ENCODE measurements around the gene GPBAR1. TPM values are rescaled to one million over a fixed set of nuclear protein-coding genes. Genes with fewer than 3 reads are reported as not detected.
A peak's percentile ranks its signal among the peaks of the same experiment; 100 is the strongest.
"Not testable (repeated sequence)": the region's sequence is repeated elsewhere in the genome, so short reads cannot be mapped to it uniquely, and the experiment has no call there.

Gene GPBAR1
- total RNA-seq, 2 experiments from 2014 or later, result 0.97 TPM

DNA sequence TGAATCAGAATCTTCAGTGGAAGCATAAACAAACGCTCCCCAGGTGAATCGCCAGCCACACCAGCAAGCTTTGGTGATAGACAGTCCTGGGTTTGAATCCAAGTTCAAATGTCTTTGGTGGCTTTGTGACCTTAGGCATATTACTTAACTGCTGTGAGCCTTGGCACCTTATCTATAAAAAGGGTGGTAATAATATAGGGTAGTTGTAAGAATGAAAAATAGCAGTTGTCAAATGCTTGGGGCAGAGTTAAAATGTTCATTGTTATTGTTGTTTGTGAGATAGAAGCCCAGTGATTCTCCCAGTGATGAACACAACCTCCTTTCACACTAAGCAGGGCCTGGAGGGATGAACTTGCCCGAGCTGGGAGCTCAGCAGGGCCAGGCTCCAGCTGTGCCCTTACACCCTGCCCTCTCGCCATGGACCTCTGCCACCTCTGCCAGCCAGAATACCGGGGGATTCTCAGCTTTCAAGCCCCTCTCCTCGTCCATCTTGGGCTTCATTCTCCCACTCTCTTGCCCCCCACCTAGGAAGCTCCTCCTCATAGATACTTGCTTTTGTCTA lies 37.6 kb downstream of the GPBAR1 start:
- ChIA-PET POLR2A (interaction anchor here (1.0 kb wide), 1 partner anchor 11 kb away, joined by 5 read pairs; no protein-coding TSS in a partner anchor), CTCF (interaction anchor here (0.7 to 2.1 kb wide), 6 partner anchors 8 to 92 kb away, joined by 3 to 8 read pairs (median 4); partner anchors contain the start of genes AAMP, CATIP and PNKD)
- Mint-ChIP-seq H3K4me1 (ENCODE audit: low read depth) (peaks cover 18% of the 10 kb centered on the region), H3K4me3 (no peak overlapping the region), H3K27ac (peak overlapping the region; percentile 0), H3K27me3 (ENCODE audit: low read depth) (no peaks in the 10 kb centered on the region), H3K36me3 (ENCODE audit: low read depth) (no peaks in the 10 kb centered on the region), H3K9me3 (ENCODE audit: insufficient read depth) (no peaks in the 10 kb centered on the region)
- no peak for DNase-seq
- ATAC-seq, result no peak

- CTCF ChIA-PET, result interaction anchor here (0.9 to 2.1 kb wide), 4 partner anchors 10 to 91 kb away, joined by 3 to 8 read pairs (median 4); partner anchors contain the start of gene CATIP
- DNase-seq (no peak), ATAC-seq (no peak)
- no peak overlapping the region for H3K27ac Mint-ChIP-seq
- H3K4me3 Mint-ChIP-seq, result no peak overlapping the region
- H3K36me3 Mint-ChIP-seq (ENCODE audit: low read depth), result no peaks in the 10 kb centered on the region
- no peaks in the 10 kb centered on the region for H3K9me3 Mint-ChIP-seq (ENCODE audit: insufficient read depth)
- H3K27me3 Mint-ChIP-seq (ENCODE audit: low read depth), result no peaks in the 10 kb centered on the region
- peaks cover 7% of the 10 kb centered on the region for H3K4me1 Mint-ChIP-seq (ENCODE audit: low read depth)
- POLR2A ChIA-PET, result no interaction called here
These were observed 39.3 kb downstream of the GPBAR1 start for GRCh38 chr2:218300141-218300540.

- peak; percentile 95 for DNase-seq
- ChIA-PET CTCF (interaction anchor here (0.8 to 4.3 kb wide), 26 partner anchors 10 to 347 kb away, joined by 3 to 62 read pairs (median 4); partner anchors contain the start of genes AAMP, CATIP, PNKD and TMBIM1), POLR2A (interaction anchor here (1.0 to 1.5 kb wide), 2 partner anchors 31 to 95 kb away, joined by 4 to 7 read pairs; partner anchors contain the start of gene PNKD)
- H3K4me1 Mint-ChIP-seq (ENCODE audit: low read depth), result peaks cover 7% of the 10 kb centered on the region
- H3K4me3 Mint-ChIP-seq, result no peak overlapping the region
- ATAC-seq, result peak; percentile 88
- H3K27me3 Mint-ChIP-seq (ENCODE audit: low read depth), result no peaks in the 10 kb centered on the region
- peak overlapping the region; percentile 46 for H3K27ac Mint-ChIP-seq
- no peaks in the 10 kb centered on the region for H3K36me3 Mint-ChIP-seq (ENCODE audit: low read depth)
- H3K9me3 Mint-ChIP-seq (ENCODE audit: insufficient read depth), result no peaks in the 10 kb centered on the region
These were observed 40.5 kb downstream of the GPBAR1 start for GRCh38 chr2:218301176-218301819.

- ChIA-PET CTCF (interaction anchor here (0.6 to 4.3 kb wide), 2 partner anchors 14 to 52 kb away, joined by 3 to 62 read pairs; partner anchors contain the start of gene CATIP), POLR2A (no interaction called here)
- H3K9me3 Mint-ChIP-seq (ENCODE audit: insufficient read depth), result no peaks in the 10 kb centered on the region
- ATAC-seq, result no peak
- no peak overlapping the region for H3K27ac Mint-ChIP-seq
- peaks cover 16% of the 10 kb centered on the region for H3K4me1 Mint-ChIP-seq (ENCODE audit: low read depth)
- H3K4me3 Mint-ChIP-seq, result no peak overlapping the region
- no peaks in the 10 kb centered on the region for H3K36me3 Mint-ChIP-seq (ENCODE audit: low read depth)
- DNase-seq, result no peak
- H3K27me3 Mint-ChIP-seq (ENCODE audit: low read depth), result no peaks in the 10 kb centered on the region
These were observed 44.6 kb downstream of the GPBAR1 start for GRCh38 chr2:218305383-218305782.

DNA sequence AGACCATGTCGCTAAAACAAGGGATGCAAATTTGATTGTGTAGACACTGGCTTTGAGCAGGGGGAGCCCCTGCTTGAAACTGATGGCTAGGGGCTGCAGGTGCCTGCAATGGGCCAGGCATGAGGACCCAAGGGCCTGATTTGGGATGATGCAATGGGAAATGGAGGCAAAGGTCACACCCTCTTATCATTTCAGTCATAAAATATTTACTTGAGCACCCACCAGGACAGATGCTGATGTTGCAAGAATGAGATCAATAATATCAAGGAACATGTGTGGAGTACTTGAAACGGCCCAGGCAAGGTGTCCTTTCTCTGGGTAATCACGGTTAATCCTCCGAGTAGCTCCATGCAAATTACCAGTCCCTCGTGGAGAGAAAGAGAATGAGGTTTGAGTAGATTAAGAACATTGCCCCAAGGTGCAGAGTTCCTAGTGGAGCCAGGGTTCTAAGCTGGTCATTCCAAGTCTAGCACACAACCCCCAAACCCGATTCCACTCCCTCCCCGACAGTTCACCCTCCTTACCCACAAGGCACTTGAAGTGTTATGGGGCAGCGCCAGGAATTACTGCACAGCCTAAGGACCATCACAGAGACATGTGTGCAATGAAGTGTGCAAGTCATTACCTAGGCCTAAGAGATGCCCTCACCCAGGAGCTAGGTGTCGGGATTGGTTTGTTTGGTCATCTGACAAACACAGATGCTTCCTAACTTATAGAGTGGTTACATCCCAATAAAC lies 45.5 kb downstream of the GPBAR1 start:
- no peak overlapping the region for H3K4me3 Mint-ChIP-seq
- ChIA-PET CTCF (interaction anchor here (0.7 to 2.9 kb wide), 4 partner anchors 14 to 50 kb away, joined by 3 to 12 read pairs (median 4); partner anchors contain the start of genes CATIP, PNKD and TMBIM1), POLR2A (interaction anchor here (0.6 kb wide), 1 partner anchor 15 kb away, joined by 3 read pairs; no protein-coding TSS in a partner anchor)
- H3K4me1 Mint-ChIP-seq (ENCODE audit: low read depth), result peaks cover 13% of the 10 kb centered on the region
- no peak for DNase-seq
- H3K36me3 Mint-ChIP-seq (ENCODE audit: low read depth), result no peaks in the 10 kb centered on the region
- no peak overlapping the region for H3K27ac Mint-ChIP-seq
- no peak for ATAC-seq
- no peaks in the 10 kb centered on the region for H3K9me3 Mint-ChIP-seq (ENCODE audit: insufficient read depth)
- H3K27me3 Mint-ChIP-seq (ENCODE audit: low read depth), result no peaks in the 10 kb centered on the region

DNA sequence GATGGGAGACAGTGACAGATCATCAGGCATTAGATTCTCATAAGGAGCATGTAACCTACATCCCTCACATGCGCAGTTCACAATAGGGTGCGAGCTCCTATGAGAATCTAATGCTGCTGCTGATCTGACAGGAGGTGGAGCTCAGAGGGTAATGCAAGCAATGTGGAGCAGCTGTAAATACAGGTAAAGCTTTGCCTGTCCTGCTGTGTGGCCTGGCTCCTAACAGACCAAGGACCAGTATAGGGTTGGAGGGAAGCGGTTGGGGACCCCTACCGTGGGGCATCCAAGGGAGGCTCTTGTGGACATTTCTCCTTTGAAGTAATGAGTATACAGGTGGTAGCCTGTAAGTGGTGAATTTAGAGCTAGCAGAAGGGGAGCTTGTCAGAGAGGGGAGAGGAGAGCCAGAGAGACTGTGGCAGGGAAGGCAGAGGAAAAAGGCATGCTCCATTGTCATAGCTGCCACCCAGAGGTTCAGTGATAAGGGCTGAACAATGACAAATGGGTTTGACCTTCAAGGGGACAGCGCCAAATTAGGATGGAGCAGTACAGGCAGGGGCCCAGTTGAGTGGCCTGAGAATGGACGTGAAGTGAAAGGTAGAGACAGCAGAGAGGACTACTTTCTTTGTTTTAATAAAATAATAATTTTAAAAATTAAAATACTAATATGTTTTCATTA lies 46.7 kb downstream of the GPBAR1 start:
- H3K4me1 Mint-ChIP-seq (ENCODE audit: low read depth), result peaks cover 9% of the 10 kb centered on the region
- no peaks in the 10 kb centered on the region for H3K9me3 Mint-ChIP-seq (ENCODE audit: insufficient read depth)
- H3K36me3 Mint-ChIP-seq (ENCODE audit: low read depth), result no peaks in the 10 kb centered on the region
- POLR2A ChIA-PET, result no interaction called here
- DNase-seq (no peak), ATAC-seq (no peak)
- CTCF ChIA-PET, result interaction anchor here (0.9 to 2.9 kb wide), 4 partner anchors 13 to 49 kb away, joined by 3 to 12 read pairs (median 4); partner anchors contain the start of genes CATIP and TMBIM1
- H3K4me3 Mint-ChIP-seq, result no peak overlapping the region
- no peak overlapping the region for H3K27ac Mint-ChIP-seq
- no peaks in the 10 kb centered on the region for H3K27me3 Mint-ChIP-seq (ENCODE audit: low read depth)

- no peaks in the 10 kb centered on the region for H3K36me3 Mint-ChIP-seq (ENCODE audit: low read depth)
- H3K9me3 Mint-ChIP-seq (ENCODE audit: insufficient read depth), result no peaks in the 10 kb centered on the region
- no peak overlapping the region for H3K4me3 Mint-ChIP-seq
- H3K27me3 Mint-ChIP-seq (ENCODE audit: low read depth), result no peaks in the 10 kb centered on the region
- ChIA-PET POLR2A (no interaction called here), CTCF (interaction anchor here (0.8 to 0.9 kb wide), 2 partner anchors 9 to 45 kb away, joined by 3 to 4 read pairs; no protein-coding TSS in a partner anchor)
- peaks cover 15% of the 10 kb centered on the region for H3K4me1 Mint-ChIP-seq (ENCODE audit: low read depth)
- H3K27ac Mint-ChIP-seq, result no peak overlapping the region
- ATAC-seq (no peak), DNase-seq (no peak)
These were observed 50.2 kb downstream of the GPBAR1 start for GRCh38 chr2:218310853-218311540.

DNA sequence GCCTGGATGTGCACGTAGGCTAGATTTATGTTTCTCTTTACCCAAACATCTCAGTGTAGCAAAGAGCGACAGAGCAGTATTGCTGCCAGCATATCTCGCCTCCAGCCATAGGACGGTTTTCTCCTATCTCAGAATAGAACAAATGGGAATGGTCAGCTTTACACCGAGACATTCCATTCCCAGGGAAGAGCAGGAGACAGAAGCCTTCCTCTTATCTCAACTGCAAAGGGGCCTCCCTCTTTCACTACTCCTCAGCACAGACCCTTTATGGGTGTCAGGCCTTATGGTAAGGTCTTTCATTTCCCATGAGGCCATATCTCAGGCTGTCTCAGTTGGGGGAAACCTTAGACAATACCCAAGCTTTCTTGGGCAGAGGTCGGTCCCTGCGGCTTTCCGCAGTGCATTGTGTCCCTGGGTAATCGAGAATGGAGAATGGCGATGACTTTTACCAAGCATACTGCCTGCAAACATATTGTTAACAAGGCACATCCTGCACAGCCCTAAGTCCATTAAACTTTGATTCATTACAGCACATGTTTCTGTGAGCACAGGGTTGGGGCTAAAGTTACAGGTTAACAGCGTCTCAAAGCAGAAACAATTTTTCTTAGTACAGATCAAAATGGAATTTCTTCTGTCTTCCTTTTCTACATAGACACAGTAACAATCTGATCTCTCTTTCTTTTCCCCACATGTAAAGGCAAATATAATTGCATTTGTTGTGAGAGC lies 50.9 kb downstream of the GPBAR1 start:
- ATAC-seq; H3K36me3 Mint-ChIP-seq (ENCODE audit: low read depth); DNase-seq; H3K27me3 Mint-ChIP-seq (ENCODE audit: low read depth); H3K27ac Mint-ChIP-seq; H3K9me3 Mint-ChIP-seq (ENCODE audit: insufficient read depth); POLR2A ChIA-PET; H3K4me3 Mint-ChIP-seq: not testable (repeated sequence)
- CTCF ChIA-PET, result interaction anchor here (0.8 to 1.0 kb wide), 4 partner anchors 10 to 44 kb away, joined by 3 to 4 read pairs (median 4); no protein-coding TSS in a partner anchor
- peaks cover 21% of the 10 kb centered on the region for H3K4me1 Mint-ChIP-seq (ENCODE audit: low read depth)

- CTCF ChIA-PET, result interaction anchor here (0.9 to 1.0 kb wide), 2 partner anchors 10 to 20 kb away, joined by 4 read pairs; no protein-coding TSS in a partner anchor
- no peaks in the 10 kb centered on the region for H3K9me3 Mint-ChIP-seq (ENCODE audit: insufficient read depth)
These were observed 51.5 kb downstream of the GPBAR1 start for GRCh38 chr2:218312267-218312756.

DNA sequence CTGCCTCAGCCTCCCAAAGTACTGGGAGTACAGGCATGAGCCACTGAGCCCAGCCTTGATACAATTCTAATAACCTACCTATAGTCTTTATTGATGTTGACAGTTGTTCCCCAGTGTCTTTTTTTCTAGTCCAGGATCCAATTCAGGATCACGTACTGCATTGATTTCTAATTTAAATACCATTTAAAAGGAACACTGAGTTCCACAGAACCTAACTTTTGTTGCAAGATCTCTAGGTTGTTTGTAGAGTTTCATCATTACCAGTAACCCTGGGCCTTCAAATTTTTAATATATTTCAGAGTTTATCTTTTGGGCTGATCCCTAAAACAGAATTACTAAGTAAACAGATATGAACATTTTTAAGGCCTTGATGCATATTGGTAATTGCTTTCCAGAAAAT lies 52.5 kb downstream of the GPBAR1 start:
- H3K36me3 Mint-ChIP-seq (ENCODE audit: low read depth), result no peaks in the 10 kb centered on the region
- no peak overlapping the region for H3K27ac Mint-ChIP-seq
- H3K4me1 Mint-ChIP-seq (ENCODE audit: low read depth), result peaks cover 26% of the 10 kb centered on the region
- DNase-seq (no peak), ATAC-seq (no peak)
- no peaks in the 10 kb centered on the region for H3K27me3 Mint-ChIP-seq (ENCODE audit: low read depth)
- POLR2A ChIA-PET, result no interaction called here
- CTCF ChIA-PET, result no interaction called here
- H3K4me3 Mint-ChIP-seq, result no peak overlapping the region
- H3K9me3 Mint-ChIP-seq (ENCODE audit: insufficient read depth), result no peaks in the 10 kb centered on the region

More at GRCh38 chr2:218312267-218312756, 51.5 kb downstream of the GPBAR1 start:
- no peak for ATAC-seq
- peaks cover 27% of the 10 kb centered on the region for H3K4me1 Mint-ChIP-seq (ENCODE audit: low read depth)
- H3K36me3 Mint-ChIP-seq (ENCODE audit: low read depth), result no peaks in the 10 kb centered on the region
- POLR2A ChIA-PET, result no interaction called here
- H3K4me3 Mint-ChIP-seq, result no peak overlapping the region
- H3K27me3 Mint-ChIP-seq (ENCODE audit: low read depth), result no peaks in the 10 kb centered on the region
- no peak overlapping the region for H3K27ac Mint-ChIP-seq
- DNase-seq, result no peak
